ENCODE data around the gene ST6GALNAC1. TPM values are rescaled to one million over a fixed set of nuclear protein-coding genes. Genes with fewer than 3 reads are reported as not detected.
"Not testable (repeated sequence)": the region's sequence is repeated elsewhere in the genome, so short reads cannot be mapped to it uniquely, and the experiment has no call there.

The ST6GALNAC1 gene
- polyA plus RNA-seq, 1 donor: 0.70 TPM

- DNase-seq (ENCODE audit: low read depth): no peak
Measured at GRCh38 chr17:76642032-76642561, 1.5 kb downstream of the ST6GALNAC1 start.

GRCh38 chr17:76641501-76641900, 2.1 kb downstream of the ST6GALNAC1 start:
- no peak for DNase-seq (ENCODE audit: low read depth)

- DNase-seq (ENCODE audit: low read depth): no peak
Measured at GRCh38 chr17:76640550-76641380, 2.8 kb downstream of the ST6GALNAC1 start.

GRCh38 chr17:76638263-76638662, 5.3 kb downstream of the ST6GALNAC1 start:
- no peak for DNase-seq (ENCODE audit: low read depth)

GRCh38 chr17:76636486-76637206, 6.9 kb downstream of the ST6GALNAC1 start:
- not testable (repeated sequence) for DNase-seq (ENCODE audit: low read depth)

GRCh38 chr17:76635659-76636360, 7.7 kb downstream of the ST6GALNAC1 start:
- no peak for DNase-seq (ENCODE audit: low read depth)

GRCh38 chr17:76635039-76635438, 8.5 kb downstream of the ST6GALNAC1 start:
- no peak for DNase-seq (ENCODE audit: low read depth)

GRCh38 chr17:76633628-76634328, 9.8 kb downstream of the ST6GALNAC1 start:
- no peak for DNase-seq (ENCODE audit: low read depth)

GRCh38 chr17:76631821-76632565, 11.6 kb downstream of the ST6GALNAC1 start:
- no peak for DNase-seq (ENCODE audit: low read depth)

- no peak for DNase-seq (ENCODE audit: low read depth)
Measured at GRCh38 chr17:76630151-76630550, 13.4 kb downstream of the ST6GALNAC1 start.

GRCh38 chr17:76627510-76627909, 16.0 kb downstream of the ST6GALNAC1 start:
- no peak for DNase-seq (ENCODE audit: low read depth)

- DNase-seq (ENCODE audit: low read depth): no peak
Measured at GRCh38 chr17:76626442-76626841, 17.1 kb downstream of the ST6GALNAC1 start.

- no peak for DNase-seq (ENCODE audit: low read depth)
Measured at GRCh38 chr17:76625496-76625895, 18.1 kb downstream of the ST6GALNAC1 start.

GRCh38 chr17:76623271-76624146, 20.0 kb downstream of the ST6GALNAC1 start:
- no peak for DNase-seq (ENCODE audit: low read depth)

- DNase-seq (ENCODE audit: low read depth): no peak
Measured at GRCh38 chr17:76617838-76618237, 25.7 kb downstream of the ST6GALNAC1 start.

- no peak for DNase-seq (ENCODE audit: low read depth)
Measured at GRCh38 chr17:76614912-76615617, 28.5 kb downstream of the ST6GALNAC1 start.

GRCh38 chr17:76614064-76614759, 29.3 kb downstream of the ST6GALNAC1 start:
- DNase-seq (ENCODE audit: low read depth): not testable (repeated sequence)

Measured in forelimb muscle (tissue), 1 donor.